HL-60 (cell line): ENCODE data around the gene ITGA8.

ENCODE experiments used
- DNase-seq, 2 experiments: peaks; one replicate each; pipeline ENCODE4 v3.0.0-alpha.2; 2010 to 2020; ENCODE audit warnings: low read depth in 1 of 2, low spot score in 1 of 2
- H3K27ac ChIP-seq: fragments of 250-450 bp; sonication (Bioruptor Pico); replicated peaks from 2 replicates; pipeline ENCODE4 v1.5.1; 2020; ENCODE audit warnings: mild to moderate bottlenecking, moderate library complexity
- H3K27me3 ChIP-seq: fragments of 250-450 bp; sonication (Bioruptor Pico); 2 replicates; pipeline ENCODE4 v1.5.1; 2021; ENCODE audit warnings: mild to moderate bottlenecking, moderate library complexity; ENCODE audit not compliant: insufficient read depth, poor library complexity, severe bottlenecking
- H3K4me3 ChIP-seq: replicated peaks from 2 replicates; pipeline ENCODE4 v1.5.1; 2011; ENCODE audit warnings: mild to moderate bottlenecking, control low read depth, low read length; ENCODE audit not compliant: insufficient read depth
- GABPA ChIP-seq: IDR thresholded peaks from 2 replicates; pipeline ENCODE4 v1.6.1; 2012; ENCODE audit warnings: low read depth
- POLR2AphosphoS5 ChIP-seq: IDR thresholded peaks from 2 replicates; pipeline ENCODE4 v1.6.1; 2012; ENCODE audit warnings: low read depth
- REST ChIP-seq: IDR thresholded peaks from 2 replicates; pipeline ENCODE4 v1.6.1; 2012; ENCODE audit warnings: low read depth; ENCODE audit not compliant: insufficient replicate concordance
- SPI1 ChIP-seq: IDR thresholded peaks from 2 replicates; pipeline ENCODE4 v1.6.1; 2012; ENCODE audit warnings: low read depth, mild to moderate bottlenecking, borderline replicate concordance
- TF ChIP-seq, protein P1 (sequence below): IDR thresholded peaks from one replicate; pipeline ENCODE4 v1.5.1; 2011; ENCODE audit warnings: low read length, control low read depth, inconsistent platforms; ENCODE audit not compliant: insufficient read depth

The ITGA8 gene

GRCh38 chr10:15742102-15742501 lies 22.4 kb upstream of the ITGA8 start:
- Histone ChIP-seq H3K4me3 (no peak overlapping the region), H3K27ac (no peak overlapping the region), H3K27me3 (no peaks in the 10 kb centered on the region)
- no peak for DNase-seq
- TF ChIP-seq GABPA (no peak), POLR2AphosphoS5 (no peak), SPI1 (no peak), REST (no peak)
- TF ChIP-seq, protein P1, sequence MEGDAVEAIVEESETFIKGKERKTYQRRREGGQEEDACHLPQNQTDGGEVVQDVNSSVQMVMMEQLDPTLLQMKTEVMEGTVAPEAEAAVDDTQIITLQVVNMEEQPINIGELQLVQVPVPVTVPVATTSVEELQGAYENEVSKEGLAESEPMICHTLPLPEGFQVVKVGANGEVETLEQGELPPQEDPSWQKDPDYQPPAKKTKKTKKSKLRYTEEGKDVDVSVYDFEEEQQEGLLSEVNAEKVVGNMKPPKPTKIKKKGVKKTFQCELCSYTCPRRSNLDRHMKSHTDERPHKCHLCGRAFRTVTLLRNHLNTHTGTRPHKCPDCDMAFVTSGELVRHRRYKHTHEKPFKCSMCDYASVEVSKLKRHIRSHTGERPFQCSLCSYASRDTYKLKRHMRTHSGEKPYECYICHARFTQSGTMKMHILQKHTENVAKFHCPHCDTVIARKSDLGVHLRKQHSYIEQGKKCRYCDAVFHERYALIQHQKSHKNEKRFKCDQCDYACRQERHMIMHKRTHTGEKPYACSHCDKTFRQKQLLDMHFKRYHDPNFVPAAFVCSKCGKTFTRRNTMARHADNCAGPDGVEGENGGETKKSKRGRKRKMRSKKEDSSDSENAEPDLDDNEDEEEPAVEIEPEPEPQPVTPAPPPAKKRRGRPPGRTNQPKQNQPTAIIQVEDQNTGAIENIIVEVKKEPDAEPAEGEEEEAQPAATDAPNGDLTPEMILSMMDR: no peak

GRCh38 chr10:15741581-15741980 lies 21.9 kb upstream of the ITGA8 start:
- DNase-seq: no peak
- Histone ChIP-seq H3K27me3 (no peaks in the 10 kb centered on the region), H3K27ac (no peak overlapping the region), H3K4me3 (no peak overlapping the region)
- TF ChIP-seq SPI1 (no peak), POLR2AphosphoS5 (no peak), GABPA (no peak), REST (no peak)
- TF ChIP-seq, protein P1: no peak

DNA sequence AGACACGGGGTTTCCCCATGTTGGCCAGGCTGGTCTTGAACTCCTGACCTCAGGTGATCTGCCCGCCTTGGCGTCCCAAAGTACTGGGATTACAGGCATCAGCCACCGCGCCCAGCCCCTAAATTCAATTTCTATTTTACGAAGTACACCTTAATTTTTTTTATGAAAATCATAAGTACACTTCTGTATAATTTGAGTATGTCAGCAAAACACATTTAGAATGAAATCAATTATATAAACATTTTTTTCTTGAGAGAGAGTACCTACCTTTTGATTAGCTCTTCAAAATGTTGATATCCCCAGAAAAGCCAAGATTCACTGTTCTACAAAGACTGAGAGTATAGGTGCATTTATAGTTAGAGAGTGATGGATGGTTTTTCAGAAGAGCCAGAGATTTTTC lies 20.5 kb upstream of the ITGA8 start:
- TF ChIP-seq REST (no peak), SPI1 (no peak), GABPA (no peak), POLR2AphosphoS5 (no peak)
- TF ChIP-seq, protein P1: no peak
- no peak for DNase-seq

More for the DNA sequence above, 20.5 kb upstream of the ITGA8 start:
- no peaks in the 10 kb centered on the region for H3K27me3 ChIP-seq
- no peak overlapping the region for H3K27ac ChIP-seq
- no peak overlapping the region for H3K4me3 ChIP-seq
